GM03348 (cell line): ENCODE data around the gene TTC3.

Experiments
- DNase-seq: peaks from one replicate; pipeline ENCODE4 v3.0.0; 2012; ENCODE audit warnings: low spot score

The TTC3 gene

DNA sequence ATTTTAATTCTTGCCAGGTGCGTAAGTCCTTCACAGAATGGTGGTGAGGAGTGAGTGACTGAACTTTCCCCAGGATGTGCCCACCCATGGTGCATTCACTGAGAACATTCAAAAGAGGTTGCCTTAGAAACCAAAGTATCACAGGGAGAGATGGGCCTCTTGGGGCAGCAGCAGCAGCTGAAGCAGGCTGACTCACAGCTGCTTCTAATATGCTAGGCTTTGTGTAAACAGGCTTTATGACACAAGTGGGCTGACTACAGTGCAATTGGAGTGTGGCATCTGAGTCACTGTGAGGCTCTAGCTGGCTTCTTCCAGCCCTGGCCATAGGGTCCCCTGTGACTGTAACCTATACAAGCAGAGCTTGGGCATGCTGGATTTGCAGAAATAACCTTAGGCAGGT lies 12.8 kb upstream of the TTC3 start:
- peak; percentile 80 for DNase-seq

DNA sequence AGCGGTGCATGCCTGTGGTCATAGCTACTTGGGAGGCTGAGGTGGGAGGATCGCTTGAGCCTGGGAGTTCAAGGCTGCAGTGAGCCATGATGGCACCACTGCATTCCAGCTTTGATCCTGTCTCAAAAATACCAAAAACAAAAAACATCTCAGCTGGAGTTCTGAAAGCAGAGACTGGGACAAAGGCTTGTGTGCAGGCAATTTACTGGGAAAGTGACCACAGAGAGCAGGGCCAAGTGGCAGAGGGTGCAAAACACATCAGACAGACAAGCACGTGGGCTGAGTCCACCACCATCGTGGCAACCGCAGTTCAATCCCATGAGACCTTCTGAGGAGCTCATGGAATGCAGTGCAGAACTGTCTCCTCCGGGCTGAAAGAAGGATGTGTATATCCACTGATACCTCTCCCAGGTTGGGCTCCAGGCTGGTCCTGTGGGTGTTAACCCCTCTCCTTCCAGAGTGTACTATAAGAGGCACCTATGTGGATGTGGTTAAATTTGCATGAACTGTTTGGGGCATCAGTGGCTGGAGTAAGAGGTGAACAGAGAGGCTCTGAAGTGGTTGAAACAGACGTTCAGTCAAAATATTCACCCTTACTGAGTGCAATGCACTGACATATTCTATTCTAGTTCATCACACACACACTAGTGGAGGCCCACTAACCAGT lies 11.0 kb upstream of the TTC3 start:
- peak; percentile 46 for DNase-seq

DNA sequence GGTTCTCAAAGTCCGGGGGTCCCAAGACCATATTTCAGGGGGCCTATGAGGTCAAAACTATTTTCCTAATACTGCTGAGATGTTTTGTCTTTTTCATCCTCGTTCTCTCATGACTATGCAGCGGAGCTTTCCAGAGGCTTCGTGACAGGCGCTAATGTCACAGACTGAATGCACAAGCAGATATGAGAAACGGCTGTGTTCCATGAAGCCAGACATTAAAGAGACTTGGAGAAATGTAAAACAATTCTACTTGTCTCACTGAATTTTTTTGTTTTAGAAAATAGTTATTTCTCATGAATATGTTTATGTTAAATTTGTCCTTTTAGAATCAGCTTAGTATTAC lies 10.5 kb upstream of the TTC3 start:
- no peak for DNase-seq

GRCh38 chr21:37063433-37063832 lies 9.6 kb upstream of the TTC3 start:
- no peak for DNase-seq

DNA sequence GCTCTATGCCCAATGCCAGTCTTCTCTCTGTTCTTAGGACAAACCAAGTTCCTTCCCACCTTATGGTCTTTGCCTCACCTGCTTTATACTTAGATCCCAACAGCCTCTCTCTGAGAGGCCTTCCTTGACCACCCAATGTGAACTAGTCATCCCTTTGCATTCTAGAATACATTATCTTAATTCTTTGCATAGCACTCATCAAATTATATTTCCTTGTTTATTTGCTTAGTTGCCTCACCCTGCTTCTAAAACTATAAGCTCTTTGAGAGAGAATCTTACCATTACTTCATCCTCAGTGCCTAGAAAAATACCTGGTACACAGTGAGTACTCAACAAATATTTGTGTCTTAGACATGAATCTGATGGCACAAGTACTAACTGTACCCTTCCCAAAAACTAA lies 8.2 kb upstream of the TTC3 start:
- no peak for DNase-seq

DNA sequence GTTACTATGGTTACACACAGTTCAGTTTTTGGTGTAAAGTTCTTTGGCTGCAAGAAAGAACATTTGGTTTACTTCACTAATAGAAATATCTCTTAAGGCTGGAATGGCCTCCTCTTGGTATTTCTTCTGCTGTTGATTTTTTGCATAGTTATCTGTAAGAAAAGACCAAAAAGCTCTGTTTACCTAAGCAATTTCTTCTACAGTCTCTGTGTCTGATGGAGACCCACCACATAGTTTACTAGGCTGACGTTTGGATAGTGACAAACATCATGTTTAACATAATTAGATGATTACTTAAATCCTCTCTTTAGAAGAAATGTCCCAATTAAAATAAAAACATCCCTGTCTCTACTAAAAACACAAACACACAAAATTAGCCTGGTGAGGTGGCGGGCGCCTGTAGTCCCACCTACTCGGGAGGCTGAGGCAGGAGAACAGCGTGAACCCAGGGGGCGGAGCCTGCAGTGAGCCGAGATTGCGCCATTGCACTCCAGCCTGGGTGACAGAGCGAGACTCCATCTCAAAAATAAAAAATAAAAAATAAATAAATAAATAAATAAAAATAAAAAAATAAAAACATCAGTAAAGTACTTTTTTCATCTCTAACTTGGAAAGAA lies 7.4 kb upstream of the TTC3 start:
- DNase-seq = no peak

- peak; percentile 69 for DNase-seq
Observed at GRCh38 chr21:37071561-37072273, 1.3 kb upstream of the TTC3 start.

- peak; percentile 84 for DNase-seq
Observed at GRCh38 chr21:37072274-37072987, 623 bp upstream of the TTC3 start.

GRCh38 chr21:37073417-37074196 lies 553 bp downstream of the TTC3 start:
- DNase-seq = peak; percentile 45

DNA sequence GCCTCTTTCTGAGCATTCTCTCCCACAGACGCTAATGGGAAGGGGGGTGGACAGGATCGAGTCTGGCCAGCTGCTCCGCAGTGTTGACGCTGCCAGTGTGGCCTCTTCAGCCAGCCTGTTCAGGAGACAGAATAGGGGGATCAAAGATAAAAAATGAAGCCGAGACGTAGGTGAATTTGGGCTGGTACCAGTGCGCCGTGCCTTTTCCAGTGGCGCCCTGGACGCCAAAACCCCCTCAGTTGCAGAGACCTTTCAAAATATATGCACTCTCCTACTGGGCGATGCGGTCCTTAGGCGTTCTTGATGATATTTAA lies 1.1 kb downstream of the TTC3 start:
- no peak for DNase-seq

- DNase-seq = peak; percentile 5
Observed at GRCh38 chr21:37074546-37074945, 1.5 kb downstream of the TTC3 start.

GRCh38 chr21:37075214-37075770 lies 2.2 kb downstream of the TTC3 start:
- no peak for DNase-seq

DNA sequence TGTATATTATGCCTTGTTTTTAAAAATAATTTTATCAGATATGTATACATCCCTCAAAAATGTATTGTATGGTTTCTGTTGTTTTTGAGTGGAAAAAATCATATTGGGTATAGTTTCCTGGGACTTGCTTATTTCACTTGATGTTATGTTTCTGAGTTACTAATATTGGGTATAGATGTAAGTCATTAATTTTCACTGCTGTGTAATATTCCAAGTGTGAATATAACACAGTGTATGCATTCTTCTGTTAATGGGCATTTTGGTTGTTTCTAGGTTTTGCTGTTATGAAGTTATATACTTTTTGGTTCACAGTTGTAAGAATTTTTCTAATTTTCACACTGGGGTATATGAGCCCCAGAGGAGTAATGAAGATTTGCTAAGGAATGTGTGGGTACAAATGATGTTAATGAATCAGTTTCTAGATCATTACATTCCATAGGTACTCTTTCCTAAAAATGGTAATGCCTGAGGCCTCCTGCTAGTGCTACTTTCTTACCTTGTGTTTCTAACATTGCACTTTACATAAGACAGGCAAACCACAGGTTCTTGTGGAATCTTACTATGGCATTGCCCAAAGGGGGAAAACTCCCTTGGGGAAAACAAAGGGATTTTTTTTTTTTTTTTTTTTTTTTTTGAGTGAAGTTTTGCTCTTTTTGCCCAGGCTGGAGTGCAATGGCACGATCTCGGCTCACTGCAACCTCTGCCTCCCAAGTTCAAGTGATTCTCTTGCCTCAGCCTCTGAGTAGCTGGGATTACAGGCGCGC lies 3.2 kb downstream of the TTC3 start:
- no peak for DNase-seq

GRCh38 chr21:37077403-37077802 lies 4.3 kb downstream of the TTC3 start:
- DNase-seq = no peak

- no peak for DNase-seq
Observed at GRCh38 chr21:37079211-37079824, 6.3 kb downstream of the TTC3 start.

GRCh38 chr21:37082375-37082774 lies 9.3 kb downstream of the TTC3 start:
- no peak for DNase-seq

GRCh38 chr21:37082856-37083528 lies 9.9 kb downstream of the TTC3 start:
- no peak for DNase-seq

GRCh38 chr21:37085726-37086125 lies 12.7 kb downstream of the TTC3 start:
- no peak for DNase-seq

DNA sequence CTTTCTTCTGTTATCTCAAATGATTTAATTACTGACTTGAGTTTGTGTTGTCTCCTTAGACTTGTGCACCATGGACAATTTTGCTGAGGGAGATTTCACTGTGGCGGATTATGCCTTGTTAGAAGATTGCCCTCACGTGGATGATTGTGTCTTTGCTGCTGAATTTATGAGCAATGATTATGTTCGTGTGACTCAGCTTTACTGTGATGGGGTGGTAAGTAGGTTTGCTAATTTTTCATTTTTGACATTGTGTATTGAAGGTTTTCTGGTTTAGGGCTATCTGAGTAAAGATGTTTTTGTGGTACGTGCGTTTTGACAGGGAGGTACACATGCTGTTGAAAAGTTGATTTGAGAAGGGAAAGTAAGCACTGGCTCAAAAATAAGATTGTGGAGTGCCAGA lies 14.1 kb downstream of the TTC3 start:
- peak; percentile 24 for DNase-seq

DNA sequence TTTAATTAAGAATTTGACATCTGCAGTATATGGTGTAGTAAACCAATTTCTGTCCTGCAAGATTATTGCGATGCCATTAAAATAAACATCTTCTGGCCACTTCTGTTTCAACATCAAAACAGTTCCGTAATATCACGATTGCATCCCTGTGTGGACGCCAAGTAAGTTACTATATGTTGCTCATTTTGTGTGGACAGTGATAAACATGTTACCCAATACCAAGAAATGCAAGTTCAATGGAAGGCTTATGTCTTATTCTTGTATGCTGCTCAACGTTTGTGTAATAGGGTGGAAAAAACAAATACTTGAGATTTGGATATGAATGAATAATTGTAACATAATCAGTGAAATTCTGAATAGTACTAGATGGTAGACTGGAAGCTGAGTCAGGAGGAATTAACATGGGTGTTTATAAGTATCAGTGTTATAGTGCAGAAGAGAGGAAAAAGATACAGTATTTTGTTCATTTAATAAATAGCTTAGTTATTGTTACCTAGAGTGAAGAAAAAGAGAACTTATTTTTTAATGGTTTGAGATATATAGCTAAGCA lies 15.2 kb downstream of the TTC3 start:
- no peak for DNase-seq
